Mucosa of descending colon (tissue), 3 donors: Measurements from ENCODE around the gene EPB41L4B. TPM values are rescaled to one million over a fixed set of nuclear protein-coding genes. Genes with fewer than 3 reads are reported as not detected.

ENCODE experiments used
- ATAC-seq: fragments of 200-7000 bp; cut with Tn5 transposase; one replicate; pipeline ENCODE4 v1.9.1; 2020; ENCODE audit warnings: mild to moderate bottlenecking, moderate library complexity
- DNase-seq, 3 donors: peaks; one replicate each; pipeline ENCODE4 v3.0.0-alpha.2; 2020
- H3K36me3 ChIP-seq: fragments of 200-600 bp; one replicate; pipeline ENCODE4 v1.8.0; 2021; ENCODE audit warnings: low read depth, mild to moderate bottlenecking
- H3K4me1 ChIP-seq: fragments of 200-600 bp; one replicate; pipeline ENCODE4 v1.8.0; 2021; ENCODE audit warnings: low read depth, mild to moderate bottlenecking
- H3K4me3 ChIP-seq: fragments of 200-600 bp; one replicate; pipeline ENCODE4 v1.8.0; 2021; ENCODE audit warnings: mild to moderate bottlenecking
- H3K9me3 ChIP-seq: fragments of 200-600 bp; one replicate; pipeline ENCODE4 v1.8.0; 2021; ENCODE audit warnings: mild to moderate bottlenecking
- intact Hi-C, 2 donors: fragments of 100-400 bp; cut with DNase I in 1 of 2; cut with micrococcal nuclease in 1 of 2; formaldehyde crosslinking; loops; one replicate each; pipeline versions ENCODE4 v1.11.0 to v1.11.1; 2022; cut with DNase I, micrococcal nuclease
- total RNA-seq, 3 donors: library from RNA; stranded (reverse); fragmentation: NEBNext Ultra II Directional in 2 of 3; extraction: Animal tissue kit (Norgen Biotek cat#: 25700) in 2 of 3; gene quantifications; one replicate each; pipeline versions ENCODE4 v1.2.1 to v1.2.4, GENCODE V29; 2021 to 2023
- TF ChIP-seq, protein P1 (sequence below): fragments of 200-600 bp; IDR thresholded peaks from one replicate; pipeline ENCODE4 v1.8.0; 2022; ENCODE audit warnings: antibody characterized with exemption, mild to moderate bottlenecking
- donor health status: DM: no; HTN: no; CAD: no; lungs with moderate emphysema.
- donor health status: DM: no; HTN: no; CAD: no.
- donor health status: DM: no; HTN: yes; CAD: no.

EPB41L4B gene
- total RNA-seq, 3 donors from 2014 or later, result 56.3 to 163 (median 122) TPM

DNA sequence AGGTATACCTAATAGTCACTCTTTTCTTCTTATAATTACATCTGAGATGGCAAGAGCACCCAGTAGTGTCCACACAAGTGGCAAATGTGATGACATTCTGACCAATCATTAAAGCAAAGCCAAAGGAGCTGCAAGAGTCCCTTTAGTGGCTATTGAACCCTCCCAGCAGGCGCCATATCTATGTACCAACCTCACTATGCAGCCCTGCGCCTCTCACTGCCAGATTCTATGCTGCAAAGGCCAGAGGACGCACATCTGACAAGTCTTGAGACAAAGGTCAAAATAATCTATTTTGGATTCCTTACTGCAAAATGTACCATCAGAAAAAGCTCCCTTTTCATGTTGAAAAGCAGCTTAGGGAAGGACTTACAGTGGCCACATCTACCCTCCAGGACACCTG lies 47.0 kb downstream of the EPB41L4B start:
- TF ChIP-seq, protein P1, sequence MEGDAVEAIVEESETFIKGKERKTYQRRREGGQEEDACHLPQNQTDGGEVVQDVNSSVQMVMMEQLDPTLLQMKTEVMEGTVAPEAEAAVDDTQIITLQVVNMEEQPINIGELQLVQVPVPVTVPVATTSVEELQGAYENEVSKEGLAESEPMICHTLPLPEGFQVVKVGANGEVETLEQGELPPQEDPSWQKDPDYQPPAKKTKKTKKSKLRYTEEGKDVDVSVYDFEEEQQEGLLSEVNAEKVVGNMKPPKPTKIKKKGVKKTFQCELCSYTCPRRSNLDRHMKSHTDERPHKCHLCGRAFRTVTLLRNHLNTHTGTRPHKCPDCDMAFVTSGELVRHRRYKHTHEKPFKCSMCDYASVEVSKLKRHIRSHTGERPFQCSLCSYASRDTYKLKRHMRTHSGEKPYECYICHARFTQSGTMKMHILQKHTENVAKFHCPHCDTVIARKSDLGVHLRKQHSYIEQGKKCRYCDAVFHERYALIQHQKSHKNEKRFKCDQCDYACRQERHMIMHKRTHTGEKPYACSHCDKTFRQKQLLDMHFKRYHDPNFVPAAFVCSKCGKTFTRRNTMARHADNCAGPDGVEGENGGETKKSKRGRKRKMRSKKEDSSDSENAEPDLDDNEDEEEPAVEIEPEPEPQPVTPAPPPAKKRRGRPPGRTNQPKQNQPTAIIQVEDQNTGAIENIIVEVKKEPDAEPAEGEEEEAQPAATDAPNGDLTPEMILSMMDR, result no peak
- ATAC-seq (no peak), DNase-seq (no peak)
- intact Hi-C loops, result no loop called here
- Histone ChIP-seq H3K4me1 (peaks cover 37% of the 10 kb centered on the region), H3K36me3 (no peaks in the 10 kb centered on the region), H3K9me3 (no peaks in the 10 kb centered on the region), H3K4me3 (no peak overlapping the region)

DNA sequence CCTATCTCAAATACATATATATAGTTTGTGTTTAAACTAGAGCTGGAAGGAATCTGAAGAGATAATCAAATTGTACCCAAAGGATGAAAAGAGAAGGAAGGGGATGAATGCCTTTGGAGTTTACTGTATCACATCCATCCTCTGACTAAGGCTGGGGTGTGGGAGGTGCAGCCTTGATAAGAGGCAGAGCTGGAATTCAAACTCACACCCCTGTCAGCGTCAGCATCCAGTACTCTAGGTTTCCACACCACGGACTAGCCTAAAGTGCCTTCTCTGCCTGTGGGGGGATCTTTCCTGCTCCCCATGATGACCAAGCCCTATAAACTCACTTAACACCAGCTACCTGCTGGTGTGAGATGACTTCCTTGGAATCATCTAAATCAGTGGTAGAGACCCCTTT lies 48.1 kb downstream of the EPB41L4B start:
- Histone ChIP-seq H3K4me3 (no peak overlapping the region), H3K4me1 (peaks cover 36% of the 10 kb centered on the region), H3K9me3 (no peaks in the 10 kb centered on the region), H3K36me3 (no peaks in the 10 kb centered on the region)
- ATAC-seq, result no peak
- TF ChIP-seq, protein P1, result no peak
- intact Hi-C loops, result no loop called here
- no peak for DNase-seq

DNA sequence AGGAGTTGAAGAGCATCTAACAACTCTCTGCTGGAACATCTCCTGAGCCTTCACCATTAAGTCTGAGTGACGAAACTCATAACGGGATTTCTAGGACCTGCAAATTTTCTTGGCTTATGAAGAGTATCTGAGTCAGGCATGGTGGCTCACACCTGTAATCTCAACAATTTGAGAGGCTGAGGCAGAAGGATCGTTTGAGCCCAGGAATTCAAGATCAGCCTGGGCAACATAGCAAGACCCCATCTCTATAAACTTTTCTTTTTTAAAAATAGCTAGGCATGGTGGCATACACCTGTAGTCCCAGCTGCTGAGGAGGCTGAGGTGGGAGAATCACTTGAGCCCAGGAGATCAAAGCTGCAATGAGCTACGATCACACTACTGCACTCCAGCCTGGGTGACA lies 48.8 kb downstream of the EPB41L4B start:
- Histone ChIP-seq H3K4me3 (no peak overlapping the region), H3K9me3 (no peaks in the 10 kb centered on the region), H3K4me1 (peaks cover 30% of the 10 kb centered on the region), H3K36me3 (no peaks in the 10 kb centered on the region)
- no peak for ATAC-seq
- TF ChIP-seq, protein P1, result no peak
- DNase-seq, result no peak
- intact Hi-C loops, result no loop called here

DNA sequence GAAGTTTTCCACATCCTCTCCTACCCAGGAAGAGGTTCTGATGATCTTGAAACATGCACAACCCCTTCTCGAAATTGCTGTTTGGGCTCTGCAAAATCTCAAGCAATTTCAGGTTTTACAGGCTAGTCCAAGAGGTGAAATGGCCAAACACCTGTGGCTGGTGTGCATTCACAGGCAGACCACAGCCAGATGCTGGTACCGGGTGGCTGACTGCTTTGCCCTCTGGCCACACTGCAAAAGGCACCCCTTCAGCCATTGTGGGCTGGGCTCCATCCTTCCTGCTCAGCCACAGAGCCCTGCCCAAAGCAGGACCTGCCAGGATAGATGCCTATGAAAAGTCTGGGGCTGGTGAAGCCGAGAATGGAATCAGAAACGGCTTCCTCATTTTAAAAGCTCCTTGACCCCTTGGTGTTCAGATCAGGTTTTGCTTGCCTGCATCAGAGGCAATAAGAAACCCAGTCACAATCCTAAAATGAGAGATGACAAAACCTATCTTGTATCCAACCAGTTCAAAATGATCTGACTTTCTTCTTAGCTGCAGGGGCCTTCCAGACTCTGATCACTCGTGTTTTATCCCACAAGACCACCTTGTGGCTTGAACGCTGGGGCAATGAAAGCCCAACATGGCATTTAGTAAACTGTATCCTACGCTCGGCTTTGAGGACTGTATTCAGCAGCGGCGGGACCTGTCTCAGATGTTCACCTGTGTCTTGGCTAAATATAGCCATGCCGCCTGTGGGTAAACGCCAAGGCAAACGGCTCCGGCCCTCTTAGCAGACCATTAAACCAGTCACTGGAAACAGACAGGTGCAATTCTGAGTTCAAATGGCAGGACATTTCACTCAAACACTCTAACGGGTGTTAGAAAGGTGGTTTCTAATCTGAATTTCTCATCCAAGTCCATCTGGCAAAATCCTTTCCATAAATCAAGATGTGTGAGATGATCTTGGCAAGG lies 49.6 kb downstream of the EPB41L4B start:
- Histone ChIP-seq H3K9me3 (no peaks in the 10 kb centered on the region), H3K36me3 (no peaks in the 10 kb centered on the region), H3K4me3 (no peak overlapping the region), H3K4me1 (peaks cover 30% of the 10 kb centered on the region)
- TF ChIP-seq, protein P1, result no peak
- DNase-seq (no peak), ATAC-seq (no peak)
- intact Hi-C loops, result no loop called here

DNA sequence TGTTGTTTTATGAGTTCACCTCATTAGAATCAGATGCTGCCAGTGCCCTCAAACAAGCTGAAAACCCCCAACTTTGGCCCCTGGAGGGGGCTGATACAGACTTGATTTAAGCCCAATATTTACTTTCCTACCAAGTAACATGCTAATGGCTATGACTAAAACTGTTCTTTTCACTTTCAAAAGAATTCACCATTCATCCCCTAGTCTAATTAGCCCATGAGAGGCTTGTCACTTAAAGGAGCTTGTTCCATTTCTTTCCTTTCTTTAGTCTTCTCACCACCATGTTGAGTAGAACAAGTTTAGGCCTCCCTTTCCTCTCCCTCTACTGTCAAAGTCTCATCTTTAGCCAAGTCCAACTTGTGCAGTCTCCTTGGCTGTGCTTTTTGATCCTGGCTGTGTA lies 50.4 kb downstream of the EPB41L4B start:
- DNase-seq (no peak), ATAC-seq (no peak)
- no peaks in the 10 kb centered on the region for H3K9me3 ChIP-seq
- H3K36me3 ChIP-seq, result no peaks in the 10 kb centered on the region
- no peak overlapping the region for H3K4me3 ChIP-seq
- intact Hi-C loops, result no loop called here
- H3K4me1 ChIP-seq, result peaks cover 27% of the 10 kb centered on the region
- TF ChIP-seq, protein P1, result no peak
